Prostate gland (tissue), 2 donors: Measurements from ENCODE around the gene KCNQ1. TPM values are rescaled to one million over a fixed set of nuclear protein-coding genes. Genes with fewer than 3 reads are reported as not detected.

Source experiments
- DNase-seq: peaks from one replicate; pipeline ENCODE4 v3.0.0-alpha.2; 2019; ENCODE audit warnings: low spot score
- H3K27ac ChIP-seq, 2 donors: fragments of 200-600 bp; sonication (generic); 2 replicates each; pipeline ENCODE4 v1.5.1; 2017 to 2019
- H3K27me3 ChIP-seq: fragments of 200-600 bp; sonication (generic); replicated peaks from 2 replicates; pipeline ENCODE4 v1.5.1; 2019; ENCODE audit not compliant: insufficient read depth
- H3K36me3 ChIP-seq, 2 donors: fragments of 200-600 bp; sonication (generic); 1 replicate in 1 of 2; 2 replicates in 1 of 2; pipeline versions ENCODE4 v1.5.1 to v1.8.1; 2017 to 2019
- H3K4me1 ChIP-seq: fragments of 200-600 bp; sonication (generic); replicated peaks from 2 replicates; pipeline ENCODE4 v1.5.1; 2019
- H3K4me3 ChIP-seq, 2 donors: fragments of 200-600 bp; sonication (generic); 2 replicates each; pipeline ENCODE4 v1.5.1; 2017 to 2019
- H3K9me3 ChIP-seq: fragments of 200-600 bp; sonication (generic); 2 replicates; pipeline ENCODE4 v1.5.1; 2017
- POLR2A ChIP-seq: fragments of 450-650 bp; IDR thresholded peaks from one replicate; pipeline ENCODE4 v1.6.1; 2016; ENCODE audit warnings: antibody characterized with exemption, mild to moderate bottlenecking
- POLR2AphosphoS5 ChIP-seq: sonication (generic); formaldehyde crosslinking; IDR thresholded peaks from one replicate; pipeline ENCODE4 v1.6.1; 2017; ENCODE audit warnings: antibody characterized with exemption
- WGBS: methylation state at CpG from one replicate; pipeline ENCODE4 v1.1.5; 2018; 5-methylcytosine and 5-hydroxymethylcytosine counted together
- intact Hi-C: fragments of 100-400 bp; cut with DNase I; formaldehyde crosslinking; loops from one replicate; pipeline ENCODE4 v1.14.2; 2022
- total RNA-seq, 2 donors: library from RNA; depleted of rRNA; stranded (reverse); fragments of >200 nt; gene quantifications; one replicate each; pipeline ENCODE4 v1.1.0, GENCODE V29; 2016
- TF ChIP-seq, protein P1 (sequence below), 4 experiments: fragments of 200-600 bp in 2 of 4; fragments of 450-650 bp in 2 of 4; sonication (generic) in 2 of 4; IDR thresholded peaks; 1 replicate in 3 of 4; 2 replicates in 1 of 4; pipeline ENCODE4 v1.5.1; 2016 to 2019; ENCODE audit warnings: antibody characterized with exemption in 4 of 4, mild to moderate bottlenecking in 2 of 4, moderate library complexity in 2 of 4

The KCNQ1 gene
- total RNA-seq, 2 donors from 2014 or later, result 10.0 to 33.8 TPM

DNA sequence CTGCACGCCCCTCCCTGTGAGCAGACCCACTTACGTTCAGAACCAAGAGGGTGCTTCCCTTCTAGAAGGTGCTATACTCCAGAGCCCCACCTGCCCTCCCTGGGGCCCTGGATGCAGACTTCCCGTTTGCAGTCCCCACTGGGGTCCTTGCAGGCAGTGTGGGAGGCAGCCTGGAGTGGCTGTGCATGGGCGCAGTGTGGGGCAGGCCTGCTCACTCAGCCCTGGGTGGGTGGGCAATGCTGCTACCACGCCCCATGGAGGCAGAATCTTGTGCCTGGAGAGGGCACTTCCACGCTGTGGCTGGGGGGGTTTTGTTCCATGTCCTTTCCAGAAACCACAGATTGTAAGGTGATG, 138.8 kb downstream of the KCNQ1 start:
- Histone ChIP-seq H3K27me3 (no peaks in the 10 kb centered on the region), H3K27ac (no peak overlapping the region), H3K9me3 (no peaks in the 10 kb centered on the region), H3K4me3 (no peak overlapping the region), H3K4me1 (no peaks in the 10 kb centered on the region), H3K36me3 (no peaks in the 10 kb centered on the region)
- intact Hi-C loops, result no loop called here
- WGBS, result 97% methylated on average over 6 of the region's 6 CpGs
- TF ChIP-seq, protein P1, sequence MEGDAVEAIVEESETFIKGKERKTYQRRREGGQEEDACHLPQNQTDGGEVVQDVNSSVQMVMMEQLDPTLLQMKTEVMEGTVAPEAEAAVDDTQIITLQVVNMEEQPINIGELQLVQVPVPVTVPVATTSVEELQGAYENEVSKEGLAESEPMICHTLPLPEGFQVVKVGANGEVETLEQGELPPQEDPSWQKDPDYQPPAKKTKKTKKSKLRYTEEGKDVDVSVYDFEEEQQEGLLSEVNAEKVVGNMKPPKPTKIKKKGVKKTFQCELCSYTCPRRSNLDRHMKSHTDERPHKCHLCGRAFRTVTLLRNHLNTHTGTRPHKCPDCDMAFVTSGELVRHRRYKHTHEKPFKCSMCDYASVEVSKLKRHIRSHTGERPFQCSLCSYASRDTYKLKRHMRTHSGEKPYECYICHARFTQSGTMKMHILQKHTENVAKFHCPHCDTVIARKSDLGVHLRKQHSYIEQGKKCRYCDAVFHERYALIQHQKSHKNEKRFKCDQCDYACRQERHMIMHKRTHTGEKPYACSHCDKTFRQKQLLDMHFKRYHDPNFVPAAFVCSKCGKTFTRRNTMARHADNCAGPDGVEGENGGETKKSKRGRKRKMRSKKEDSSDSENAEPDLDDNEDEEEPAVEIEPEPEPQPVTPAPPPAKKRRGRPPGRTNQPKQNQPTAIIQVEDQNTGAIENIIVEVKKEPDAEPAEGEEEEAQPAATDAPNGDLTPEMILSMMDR (IDR thresholded peaks at IDR 0.05), result no peak
- no peak for TF ChIP-seq POLR2AphosphoS5
- no peak for TF ChIP-seq POLR2A
- DNase-seq, result no peak

DNA sequence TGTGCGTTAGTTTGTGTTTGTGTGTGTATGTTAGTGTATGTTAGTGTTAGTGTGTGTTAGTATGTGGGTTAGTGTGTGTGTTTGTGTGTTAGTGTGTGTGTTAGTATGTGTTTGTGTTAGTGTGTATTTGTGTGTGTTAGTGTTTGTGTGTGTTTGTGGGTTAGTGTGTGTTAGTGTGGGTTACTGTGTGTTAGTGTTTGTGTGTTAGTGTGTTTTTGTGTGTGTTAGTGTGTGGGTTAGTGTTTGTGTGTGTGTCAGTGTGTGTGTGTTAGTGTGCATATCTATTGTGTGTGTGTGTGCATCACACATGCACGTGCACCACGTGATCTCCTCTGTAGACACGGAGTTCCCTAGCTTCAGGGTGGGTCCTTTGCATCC, 139.6 kb downstream of the KCNQ1 start:
- intact Hi-C loops, result no loop called here

GRCh38 chr11:2584812-2585565, 140.2 kb downstream of the KCNQ1 start:
- TF ChIP-seq POLR2AphosphoS5, result no peak
- TF ChIP-seq, protein P1 (IDR thresholded peaks at IDR 0.05), result no peak
- no peak for TF ChIP-seq POLR2A
- H3K27me3 ChIP-seq, result no peaks in the 10 kb centered on the region
- H3K4me1 ChIP-seq, result no peaks in the 10 kb centered on the region
- WGBS, result 94% methylated on average over 18 of the region's 18 CpGs
- intact Hi-C loops, result no loop called here
- H3K4me3 ChIP-seq, result no peak overlapping the region
- no peaks in the 10 kb centered on the region for H3K36me3 ChIP-seq
- DNase-seq, result no peak
- H3K9me3 ChIP-seq, result no peaks in the 10 kb centered on the region
- H3K27ac ChIP-seq, result no peak overlapping the region

More for the DNA sequence above, 139.6 kb downstream of the KCNQ1 start:
- H3K4me1 ChIP-seq, result no peaks in the 10 kb centered on the region
- H3K27me3 ChIP-seq, result no peaks in the 10 kb centered on the region
- WGBS, result 66% methylated on average over 4 of the region's 4 CpGs
- H3K27ac ChIP-seq, result no peak overlapping the region
- TF ChIP-seq, protein P1 (IDR thresholded peaks at IDR 0.05), result no peak
- TF ChIP-seq POLR2AphosphoS5, result no peak
- TF ChIP-seq POLR2A, result no peak
- no peak overlapping the region for H3K4me3 ChIP-seq
- no peak for DNase-seq
- no peaks in the 10 kb centered on the region for H3K9me3 ChIP-seq
- no peaks in the 10 kb centered on the region for H3K36me3 ChIP-seq

DNA sequence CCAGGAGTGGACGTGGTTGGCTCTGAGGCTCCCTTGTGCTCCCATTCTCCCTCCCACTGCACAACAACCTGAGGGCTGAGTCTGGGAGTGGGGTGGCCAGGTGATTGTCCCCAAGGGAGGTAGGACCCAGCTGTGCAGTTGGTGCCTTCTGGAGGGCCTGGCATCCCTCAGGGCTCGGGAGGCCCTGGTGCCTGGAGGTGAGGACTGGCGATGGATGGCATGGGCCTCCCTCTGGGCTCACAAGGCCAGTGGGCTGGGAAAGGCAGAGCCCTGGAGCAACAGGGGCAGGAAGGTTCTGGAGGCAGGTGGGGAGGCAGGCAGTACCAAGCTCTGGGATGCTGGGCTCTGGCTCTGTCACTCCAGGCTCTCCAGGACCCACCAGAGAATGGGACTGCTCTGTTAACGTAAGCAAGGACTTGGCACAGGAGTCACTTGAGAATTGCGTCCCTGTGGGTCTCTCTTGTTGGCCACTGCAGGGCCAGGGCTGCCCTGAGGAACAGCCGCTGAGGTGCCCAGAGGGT, 140.8 kb downstream of the KCNQ1 start:
- no peak overlapping the region for H3K4me3 ChIP-seq
- no peaks in the 10 kb centered on the region for H3K36me3 ChIP-seq
- TF ChIP-seq POLR2A (no peak), POLR2AphosphoS5 (no peak)
- TF ChIP-seq, protein P1 (IDR thresholded peaks at IDR 0.05), result no peak
- no peaks in the 10 kb centered on the region for H3K9me3 ChIP-seq
- H3K27me3 ChIP-seq, result no peaks in the 10 kb centered on the region
- no peak for DNase-seq
- no peak overlapping the region for H3K27ac ChIP-seq
- intact Hi-C loops, result no loop called here
- H3K4me1 ChIP-seq, result no peaks in the 10 kb centered on the region
- WGBS, result 88% methylated on average over 6 of the region's 6 CpGs
